ENCODE measurements around the gene EPHB2. TPM values are rescaled to one million over a fixed set of nuclear protein-coding genes. Genes with fewer than 3 reads are reported as not detected.

The EPHB2 gene
- total RNA-seq, 4 donors from 2014 or later, result 7.5 to 27.3 (median 23.8) TPM

DNA sequence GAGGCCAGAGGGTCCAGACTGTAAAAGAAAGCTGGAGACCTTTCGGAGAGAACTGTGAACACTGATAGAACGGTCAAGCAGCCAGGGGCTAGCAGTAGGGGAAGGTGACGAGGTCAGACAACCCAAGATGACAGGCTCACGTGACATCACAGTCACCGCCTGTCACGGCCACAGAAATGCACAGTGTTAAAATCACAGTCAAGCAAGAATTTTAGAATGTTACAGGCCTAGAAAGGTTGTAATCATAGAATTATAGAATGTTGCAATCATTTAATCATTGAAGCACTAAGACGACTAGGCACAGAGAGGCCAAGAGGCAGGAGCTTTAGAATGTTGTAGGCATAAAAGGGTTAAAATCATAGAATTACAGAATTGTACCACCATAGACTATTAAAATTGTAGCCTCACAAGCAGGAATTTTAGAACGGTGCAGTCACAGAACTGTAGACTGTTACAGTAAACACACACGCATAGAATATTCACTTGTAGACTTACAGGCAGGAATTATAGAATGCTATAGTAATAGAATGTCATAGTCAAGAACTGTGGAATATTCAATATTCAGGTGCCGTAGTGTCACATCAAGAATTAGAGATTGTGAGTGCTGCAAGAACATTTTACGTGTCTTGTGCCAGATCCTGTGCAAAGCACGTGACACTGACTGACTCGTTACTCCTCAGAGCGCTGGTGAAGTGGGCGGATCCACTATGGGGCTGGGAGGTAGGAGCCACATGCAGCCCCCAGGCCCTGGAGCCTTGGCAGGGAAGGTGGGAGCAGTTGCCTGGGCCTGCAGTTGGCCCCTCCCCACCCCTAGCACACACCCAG, 118.1 kb downstream of the EPHB2 start:
- peaks cover 47 to 61% of the 10 kb centered on the region in 2 donors for H3K4me1 ChIP-seq
- 60 to 70% methylated on average over 15 of the region's 15 CpGs for WGBS, 2 donors
- H3K4me3 ChIP-seq (replicated peaks in 1 of 3), result no peak overlapping the region
- TF ChIP-seq POLR2A (IDR thresholded peaks at IDR 0.05), result peak in 1 of 2 donors; percentile 27
- no peak for TF ChIP-seq CTCF (IDR thresholded peaks at IDR 0.05)
- H3K27ac ChIP-seq, result peak overlapping the region; percentile 92 to 98 (median 95)
- no peaks in the 10 kb centered on the region for H3K9me3 ChIP-seq
- no peaks in the 10 kb centered on the region for H3K36me3 ChIP-seq
- DNase-seq, result peak; percentile 82 to 87
- H3K27me3 ChIP-seq, result no peaks in the 10 kb centered on the region
- intact Hi-C loops (cut with DNase I), result no loop called here

GRCh38 chr1:22829309-22829989, 118.8 kb downstream of the EPHB2 start:
- H3K4me3 ChIP-seq (replicated peaks in 1 of 3), result no peak overlapping the region
- no peaks in the 10 kb centered on the region for H3K36me3 ChIP-seq
- WGBS, 2 donors, result 53 to 58% methylated on average over 11 to 12 of the region's 12 CpGs
- H3K27me3 ChIP-seq, result no peaks in the 10 kb centered on the region
- H3K4me1 ChIP-seq, result peaks cover 47 to 60% of the 10 kb centered on the region in 2 donors
- intact Hi-C loops (cut with DNase I), result no loop called here
- H3K9me3 ChIP-seq, result no peaks in the 10 kb centered on the region
- peak overlapping the region; percentile 92 to 98 (median 95) for H3K27ac ChIP-seq
- DNase-seq, result no peak
- TF ChIP-seq CTCF (IDR thresholded peaks at IDR 0.05) (no peak), POLR2A (IDR thresholded peaks at IDR 0.05) (no peak)

- peak; percentile 79 for DNase-seq
- H3K27me3 ChIP-seq, result no peaks in the 10 kb centered on the region
- no peaks in the 10 kb centered on the region for H3K9me3 ChIP-seq
- TF ChIP-seq CTCF (IDR thresholded peaks at IDR 0.05) (peak in 2 of 6 experiments; percentile 12 to 19), POLR2A (IDR thresholded peaks at IDR 0.05) (peak in 1 of 2 donors; percentile 39)
- H3K4me1 ChIP-seq, result peaks cover 47 to 55% of the 10 kb centered on the region in 2 donors
- no peaks in the 10 kb centered on the region for H3K36me3 ChIP-seq
- 24 to 46% methylated on average over 5 to 6 of the region's 6 CpGs for WGBS, 2 donors
- intact Hi-C loops (cut with DNase I), result no loop called here
- peak overlapping the region; percentile 92 to 98 (median 95) for H3K27ac ChIP-seq
- H3K4me3 ChIP-seq (replicated peaks in 1 of 3), result no peak overlapping the region
These were observed 119.5 kb downstream of the EPHB2 start for GRCh38 chr1:22830041-22830566.

DNA sequence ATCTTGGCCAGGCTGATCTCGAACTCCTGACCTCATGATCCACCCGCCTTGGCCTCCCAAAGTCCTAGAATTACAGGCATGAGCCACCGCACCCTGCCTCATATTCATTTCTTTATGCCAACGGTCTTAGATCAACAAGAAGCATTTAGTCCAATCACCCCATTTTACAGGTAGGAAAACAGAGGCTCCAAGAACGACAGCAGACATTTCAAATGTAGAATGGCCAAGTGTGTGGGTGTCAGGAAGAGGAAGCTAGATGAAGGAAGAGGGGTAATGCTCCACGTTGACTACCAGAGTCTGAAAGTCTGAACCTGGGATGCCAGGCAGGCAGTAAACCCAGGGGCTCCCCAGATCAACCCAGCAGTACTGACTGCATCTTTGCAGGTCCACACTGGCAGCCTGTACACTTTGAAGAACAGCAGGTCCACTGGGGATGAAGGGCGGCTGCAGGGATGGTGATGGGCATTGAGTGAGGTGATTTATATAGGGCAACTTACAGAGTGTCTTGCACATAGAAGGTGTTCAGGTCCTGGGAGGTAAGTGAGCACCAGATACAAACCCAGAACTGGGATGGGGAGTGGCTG, 120.2 kb downstream of the EPHB2 start:
- Histone ChIP-seq H3K27ac (peak overlapping the region; percentile 92 to 98 (median 95)), H3K36me3 (no peaks in the 10 kb centered on the region), H3K4me1 (peaks cover 43 to 47% of the 10 kb centered on the region in 2 donors), H3K27me3 (no peaks in the 10 kb centered on the region), H3K9me3 (no peaks in the 10 kb centered on the region), H3K4me3 (replicated peaks in 1 of 3) (no peak overlapping the region)
- no peak for DNase-seq
- 87 to 92% methylated on average over 7 of the region's 7 CpGs for WGBS, 2 donors
- intact Hi-C loops (cut with DNase I), result no loop called here
- no peak for TF ChIP-seq CTCF (IDR thresholded peaks at IDR 0.05)
- no peak for TF ChIP-seq POLR2A (IDR thresholded peaks at IDR 0.05)
